ENCODE data around the gene TMEM209. TPM values are rescaled to one million over a fixed set of nuclear protein-coding genes. Genes with fewer than 3 reads are reported as not detected.

The TMEM209 gene
- total RNA-seq, 4 donors from 2014 or later, result 9.0 to 13.4 (median 10.4) TPM

GRCh38 chr7:130136579-130137167 is 68.5 kb downstream of the TMEM209 start:
- TF ChIP-seq CTCF (IDR thresholded peaks at IDR 0.05; ENCODE audit: low read depth), result no peak

- TF ChIP-seq CTCF (IDR thresholded peaks at IDR 0.05; ENCODE audit: low read depth), result no peak
Measured at GRCh38 chr7:130135208-130136205, 69.7 kb downstream of the TMEM209 start.

GRCh38 chr7:130134726-130135125 is 70.5 kb downstream of the TMEM209 start:
- no peak for TF ChIP-seq CTCF (IDR thresholded peaks at IDR 0.05; ENCODE audit: low read depth)

GRCh38 chr7:130134106-130134636 is 71.0 kb downstream of the TMEM209 start:
- no peak for TF ChIP-seq CTCF (IDR thresholded peaks at IDR 0.05; ENCODE audit: low read depth)

GRCh38 chr7:130133029-130133782 is 72.0 kb downstream of the TMEM209 start:
- TF ChIP-seq CTCF (IDR thresholded peaks at IDR 0.05; ENCODE audit: low read depth), result no peak

- TF ChIP-seq CTCF (IDR thresholded peaks at IDR 0.05; ENCODE audit: low read depth), result no peak
Measured at GRCh38 chr7:130131964-130132875, 73.0 kb downstream of the TMEM209 start.
